SU-DHL-6 (cell line): ENCODE measurements around the gene TGM6.

Experiments used
- EZH2phosphoT487 ChIP-seq: fragments of 200-600 bp; sonication (generic), shearing (Covaris generic); conservative IDR thresholded peaks from 2 replicates; pipeline ENCODE4 v1.6.1; 2018; ENCODE audit warnings: mild to moderate bottlenecking, antibody characterized with exemption, low read length, moderate library complexity, mixed read lengths
- TF ChIP-seq, protein P1 (sequence below): fragments of 200-600 bp; sonication (generic); IDR thresholded peaks from one replicate; pipeline ENCODE4 v1.5.1; 2017; ENCODE audit warnings: antibody characterized with exemption, mild to moderate bottlenecking, low read length, moderate library complexity; ENCODE audit not compliant: insufficient read depth, poor library complexity, severe bottlenecking

DNA sequence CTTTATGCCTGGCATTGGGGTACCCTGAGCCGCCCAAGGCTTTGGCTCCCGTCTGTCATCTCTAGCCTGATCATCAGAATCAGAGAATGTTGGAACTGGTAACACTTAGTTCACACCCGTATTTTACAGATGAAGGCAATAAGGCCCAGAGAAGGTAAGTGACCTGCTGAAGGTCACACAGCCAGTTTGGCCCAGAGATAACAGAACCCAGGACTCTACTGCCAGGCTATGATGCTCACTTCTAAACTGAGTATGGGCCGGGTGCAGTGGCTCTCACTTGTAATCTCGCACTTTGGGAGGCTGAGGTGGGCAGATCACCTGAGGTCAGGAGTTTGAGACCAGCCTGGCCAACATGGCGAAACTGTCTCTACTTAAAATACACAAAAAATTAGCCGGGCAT lies 1.8 kb upstream of the TGM6 start:
- TF ChIP-seq, protein P1, sequence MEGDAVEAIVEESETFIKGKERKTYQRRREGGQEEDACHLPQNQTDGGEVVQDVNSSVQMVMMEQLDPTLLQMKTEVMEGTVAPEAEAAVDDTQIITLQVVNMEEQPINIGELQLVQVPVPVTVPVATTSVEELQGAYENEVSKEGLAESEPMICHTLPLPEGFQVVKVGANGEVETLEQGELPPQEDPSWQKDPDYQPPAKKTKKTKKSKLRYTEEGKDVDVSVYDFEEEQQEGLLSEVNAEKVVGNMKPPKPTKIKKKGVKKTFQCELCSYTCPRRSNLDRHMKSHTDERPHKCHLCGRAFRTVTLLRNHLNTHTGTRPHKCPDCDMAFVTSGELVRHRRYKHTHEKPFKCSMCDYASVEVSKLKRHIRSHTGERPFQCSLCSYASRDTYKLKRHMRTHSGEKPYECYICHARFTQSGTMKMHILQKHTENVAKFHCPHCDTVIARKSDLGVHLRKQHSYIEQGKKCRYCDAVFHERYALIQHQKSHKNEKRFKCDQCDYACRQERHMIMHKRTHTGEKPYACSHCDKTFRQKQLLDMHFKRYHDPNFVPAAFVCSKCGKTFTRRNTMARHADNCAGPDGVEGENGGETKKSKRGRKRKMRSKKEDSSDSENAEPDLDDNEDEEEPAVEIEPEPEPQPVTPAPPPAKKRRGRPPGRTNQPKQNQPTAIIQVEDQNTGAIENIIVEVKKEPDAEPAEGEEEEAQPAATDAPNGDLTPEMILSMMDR: no peak
- TF ChIP-seq EZH2phosphoT487: no peak
